ENCODE results near the gene DDX47. TPM values are rescaled to one million over a fixed set of nuclear protein-coding genes. Genes with fewer than 3 reads are reported as not detected.

DDX47 gene
- total and polyA plus RNA-seq, 2 donors (not counting 1 experiment from before 2014, with no cell fraction given), result 50.1 to 93.7 TPM

- intact Hi-C loops (cut with micrococcal nuclease), result no loop called here
- no peaks in the 10 kb centered on the region for H3K9me3 ChIP-seq (ENCODE audit: control extremely low read depth in 1 of 3, control insufficient read depth in 2 of 3, insufficient read depth in 1 of 3, low read length in 2 of 3)
- H2AFZ ChIP-seq (ENCODE audit: insufficient read depth, low read depth, low read length, poor library complexity, severe bottlenecking), result no peak overlapping the region
- no peak for DNase-seq
- Mint-ChIP-seq H3K9me3 (ENCODE audit: insufficient read depth) (no peaks in the 10 kb centered on the region), H3K27ac (no peak overlapping the region), H3K4me3 (no peak overlapping the region), H3K4me1 (peaks cover 13% of the 10 kb centered on the region), H3K27me3 (no peaks in the 10 kb centered on the region)
- H3K27me3 ChIP-seq (replicated peaks in 1 of 4; ENCODE audit: control extremely low read depth in 1 of 4, control insufficient read depth in 3 of 4, insufficient read depth in 4 of 4, low read length in 3 of 4), result no peaks in the 10 kb centered on the region
- H4K20me1 ChIP-seq (ENCODE audit: control insufficient read depth, insufficient read depth, low read length, poor library complexity, severe bottlenecking), result no peaks in the 10 kb centered on the region
- no peak for TF ChIP-seq EZH2 (IDR thresholded peaks at IDR 0.05; ENCODE audit: borderline replicate concordance, insufficient read depth, low read depth, low read length, poor library complexity, severe bottlenecking)
- TF ChIP-seq CTCF (IDR thresholded peaks at IDR 0.05), result no peak
- H3K36me3 ChIP-seq (replicated peaks in 1 of 2; ENCODE audit: control extremely low read depth in 1 of 2, control insufficient read depth in 1 of 2, extremely low read depth in 1 of 2, insufficient read depth in 2 of 2, low read length in 1 of 2), result no peaks in the 10 kb centered on the region
- ATAC-seq (ENCODE audit: low read depth), result no peak
- no peak overlapping the region for H3K4me3 ChIP-seq (ENCODE audit: control extremely low read depth in 1 of 5, extremely low read depth in 1 of 5, insufficient read depth in 1 of 5, low read depth in 2 of 5, low read length in 4 of 5)
- CTCF ChIA-PET, result interaction anchor here (0.7 to 2.8 kb wide), 9 partner anchors 8 to 420 kb away, joined by 3 to 14 read pairs (median 5); partner anchors contain the start of gene DDX47
- no peak overlapping the region for H3K27ac ChIP-seq (ENCODE audit: low read length in 2 of 2)
- no peak overlapping the region for H3K9ac ChIP-seq (ENCODE audit: low read length)
- no peak overlapping the region for H3K4me2 ChIP-seq (replicated peaks; ENCODE audit: low read depth, low read length, poor library complexity, severe bottlenecking)
- peaks cover 8 to 14% of the 10 kb centered on the region in 2 donors for H3K4me1 ChIP-seq (ENCODE audit: control insufficient read depth in 2 of 2, insufficient read depth in 2 of 2, low read length in 2 of 2)
- H3K79me2 ChIP-seq (ENCODE audit: control insufficient read depth, insufficient read depth, low read length), result peaks cover 1% of the 10 kb centered on the region
- WGBS (ENCODE audit: insufficient coverage), result no CpG with 5 or more reads among the region's 6 CpGs
- POLR2A ChIA-PET, result interaction anchor here (0.7 to 1.5 kb wide), 2 partner anchors 16 to 69 kb away, joined by 3 to 4 read pairs; no protein-coding TSS in a partner anchor
Measured at GRCh38 chr12:12792421-12792820, 20.7 kb upstream of the DDX47 start.

GRCh38 chr12:12794686-12795085 lies 18.5 kb upstream of the DDX47 start:
- ATAC-seq (ENCODE audit: low read depth), result no peak
- intact Hi-C loops (cut with micrococcal nuclease), result no loop called here

More at GRCh38 chr12:12794686-12795085, 18.5 kb upstream of the DDX47 start:
- TF ChIP-seq CTCF (IDR thresholded peaks at IDR 0.05), result no peak
- no peak for TF ChIP-seq EZH2 (IDR thresholded peaks at IDR 0.05; ENCODE audit: borderline replicate concordance, insufficient read depth, low read depth, low read length, poor library complexity, severe bottlenecking)
- Histone ChIP-seq H3K27me3 (replicated peaks in 1 of 4; ENCODE audit: control extremely low read depth in 1 of 4, control insufficient read depth in 3 of 4, insufficient read depth in 4 of 4, low read length in 3 of 4) (no peaks in the 10 kb centered on the region), H3K9ac (ENCODE audit: low read length) (no peak overlapping the region), H3K27ac (ENCODE audit: low read length in 2 of 2) (no peak overlapping the region), H2AFZ (ENCODE audit: insufficient read depth, low read depth, low read length, poor library complexity, severe bottlenecking) (no peak overlapping the region), H3K4me1 (ENCODE audit: control insufficient read depth in 2 of 2, insufficient read depth in 2 of 2, low read length in 2 of 2) (no peaks in the 10 kb centered on the region), H3K4me3 (ENCODE audit: control extremely low read depth in 1 of 5, extremely low read depth in 1 of 5, insufficient read depth in 1 of 5, low read depth in 2 of 5, low read length in 4 of 5) (no peak overlapping the region), H3K36me3 (replicated peaks in 1 of 2; ENCODE audit: control extremely low read depth in 1 of 2, control insufficient read depth in 1 of 2, extremely low read depth in 1 of 2, insufficient read depth in 2 of 2, low read length in 1 of 2) (no peaks in the 10 kb centered on the region), H3K4me2 (replicated peaks; ENCODE audit: low read depth, low read length, poor library complexity, severe bottlenecking) (no peak overlapping the region), H4K20me1 (ENCODE audit: control insufficient read depth, insufficient read depth, low read length, poor library complexity, severe bottlenecking) (no peaks in the 10 kb centered on the region), H3K79me2 (ENCODE audit: control insufficient read depth, insufficient read depth, low read length) (no peaks in the 10 kb centered on the region), H3K9me3 (ENCODE audit: control extremely low read depth in 1 of 3, control insufficient read depth in 2 of 3, insufficient read depth in 1 of 3, low read length in 2 of 3) (no peaks in the 10 kb centered on the region)
- Mint-ChIP-seq H3K27ac (no peak overlapping the region), H3K4me3 (no peak overlapping the region), H3K27me3 (no peaks in the 10 kb centered on the region), H3K9me3 (ENCODE audit: insufficient read depth) (no peaks in the 10 kb centered on the region), H3K4me1 (no peaks in the 10 kb centered on the region)
- WGBS (ENCODE audit: insufficient coverage), result no CpG with 5 or more reads among the region's 2 CpGs
- ChIA-PET POLR2A (interaction anchor here (0.8 kb wide), 1 partner anchor 19 kb away, joined by 5 read pairs; the partner anchor contains the start of gene DDX47), CTCF (interaction anchor here (1.3 kb wide), 1 partner anchor 16 kb away, joined by 3 read pairs; no protein-coding TSS in a partner anchor)
- DNase-seq, result no peak

Data from B cell (primary cell).